GM18907 (cell line): ENCODE data around the gene NFATC3.

Source experiments
- ATAC-seq: cut with Tn5 transposase; IDR thresholded peaks from one replicate; pipeline ENCODE4 v1.9.1; 2021; ENCODE audit warnings: mild to moderate bottlenecking, moderate library complexity; ENCODE audit not compliant: unreplicated experiment

The NFATC3 gene

DNA sequence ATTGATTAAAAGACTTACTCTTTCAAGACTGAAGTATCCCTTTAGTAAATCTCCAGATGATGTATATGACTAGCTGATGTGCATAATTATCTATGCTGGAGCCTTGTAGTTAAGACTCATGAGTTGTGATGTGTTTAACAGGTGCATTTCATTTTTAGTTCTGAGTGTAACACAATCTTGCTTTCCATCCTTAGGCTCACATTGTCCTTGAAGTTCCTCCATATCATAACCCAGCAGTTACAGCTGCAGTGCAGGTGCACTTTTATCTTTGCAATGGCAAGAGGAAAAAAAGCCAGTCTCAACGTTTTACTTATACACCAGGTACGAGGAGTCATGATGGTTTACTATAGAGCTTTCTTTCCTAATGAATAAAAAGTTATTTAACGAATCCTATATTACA, 97.9 kb downstream of the NFATC3 start:
- no peak for ATAC-seq

DNA sequence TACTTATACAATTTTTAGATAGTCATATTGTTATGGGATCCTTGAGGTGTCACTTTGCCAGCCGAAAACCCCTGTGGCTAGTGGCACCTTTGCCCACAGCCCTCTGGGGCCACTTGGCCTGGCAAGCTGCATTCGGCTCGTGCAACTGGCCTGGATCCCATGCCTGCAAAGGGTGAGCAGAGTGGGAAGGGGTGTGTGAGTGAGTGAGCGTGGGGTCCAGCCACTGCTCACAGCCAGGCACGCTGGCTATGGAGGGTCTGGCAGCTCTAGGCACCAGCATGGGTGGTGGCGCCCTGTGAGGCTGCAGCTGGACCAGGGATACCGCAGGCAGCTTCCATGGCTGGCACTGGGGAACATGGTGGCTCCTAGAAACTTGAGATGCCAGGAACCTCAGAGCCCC, 101.7 kb downstream of the NFATC3 start:
- ATAC-seq: no peak

DNA sequence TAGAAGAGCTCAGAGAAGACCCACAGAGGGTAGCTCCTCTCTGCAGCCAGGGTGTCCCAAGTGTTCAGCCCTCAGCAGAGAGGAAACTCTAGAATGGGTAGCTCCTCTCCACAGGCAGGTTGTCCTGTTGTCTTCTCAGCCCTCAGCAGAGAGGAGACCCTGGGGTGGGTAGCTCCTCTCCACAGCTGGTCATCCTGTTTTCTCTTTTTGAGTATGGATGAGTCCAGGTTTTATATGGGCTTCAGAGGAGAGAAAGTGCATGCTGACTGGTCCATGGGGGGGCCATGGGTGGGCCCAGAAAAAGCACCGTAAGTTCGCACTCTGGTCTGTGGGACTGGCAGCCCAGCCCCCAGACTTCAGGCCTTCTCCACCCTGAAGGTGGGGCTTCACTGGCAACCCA, 102.3 kb downstream of the NFATC3 start:
- ATAC-seq: no peak

DNA sequence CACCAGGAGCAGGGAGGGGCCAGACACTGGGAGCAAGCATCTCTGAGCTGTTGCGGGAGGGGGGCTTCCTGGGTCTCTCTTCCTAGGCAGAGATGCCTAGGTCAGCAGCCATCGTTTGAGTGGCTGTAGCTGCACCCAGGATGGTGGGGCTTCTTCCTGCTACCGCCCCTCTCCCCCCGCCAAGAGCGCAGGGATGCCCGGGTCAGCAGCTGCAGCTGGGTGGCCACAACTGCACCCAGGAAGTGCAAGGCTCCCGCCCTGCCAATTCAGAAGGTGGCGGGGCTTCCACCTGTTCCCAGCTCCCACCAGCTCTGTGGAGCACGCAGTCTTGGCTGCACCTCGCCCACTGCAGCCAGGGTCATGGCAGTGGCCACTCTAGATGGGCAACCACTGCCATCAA, 103.0 kb downstream of the NFATC3 start:
- ATAC-seq: no peak

DNA sequence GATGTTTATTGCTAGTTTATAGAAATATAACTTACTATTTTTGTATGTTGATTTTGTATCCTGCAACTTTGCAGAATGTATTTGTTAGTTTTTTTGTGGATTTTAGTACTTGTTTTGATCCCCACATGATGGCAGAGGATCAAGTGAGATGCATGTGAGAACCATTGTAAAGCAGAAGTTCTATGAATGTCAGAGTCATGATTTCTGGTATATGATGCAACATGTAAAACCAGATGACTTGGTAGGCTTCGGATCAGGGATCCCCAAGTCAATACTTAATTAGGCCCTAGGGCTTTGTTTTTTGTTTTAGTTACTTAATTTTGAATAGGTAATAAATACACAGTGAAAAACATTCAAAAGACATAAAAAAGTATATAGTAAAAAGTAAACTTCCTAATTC, 104.9 kb downstream of the NFATC3 start:
- ATAC-seq: no peak

DNA sequence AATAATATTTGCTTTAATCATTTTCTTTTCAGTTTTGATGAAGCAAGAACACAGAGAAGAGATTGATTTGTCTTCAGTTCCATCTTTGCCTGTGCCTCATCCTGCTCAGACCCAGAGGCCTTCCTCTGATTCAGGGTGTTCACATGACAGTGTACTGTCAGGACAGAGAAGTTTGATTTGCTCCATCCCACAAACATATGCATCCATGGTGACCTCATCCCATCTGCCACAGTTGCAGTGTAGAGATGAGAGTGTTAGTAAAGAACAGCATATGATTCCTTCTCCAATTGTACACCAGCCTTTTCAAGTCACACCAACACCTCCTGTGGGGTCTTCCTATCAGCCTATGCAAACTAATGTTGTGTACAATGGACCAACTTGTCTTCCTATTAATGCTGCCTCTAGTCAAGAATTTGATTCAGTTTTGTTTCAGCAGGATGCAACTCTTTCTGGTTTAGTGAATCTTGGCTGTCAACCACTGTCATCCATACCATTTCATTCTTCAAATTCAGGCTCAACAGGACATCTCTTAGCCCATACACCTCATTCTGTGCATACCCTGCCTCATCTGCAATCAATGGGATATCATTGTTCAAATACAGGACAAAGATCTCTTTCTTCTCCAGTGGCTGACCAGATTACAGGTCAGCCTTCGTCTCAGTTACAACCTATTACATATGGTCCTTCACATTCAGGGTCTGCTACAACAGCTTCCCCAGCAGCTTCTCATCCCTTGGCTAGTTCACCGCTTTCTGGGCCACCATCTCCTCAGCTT, 105.8 kb downstream of the NFATC3 start:
- ATAC-seq: no peak

DNA sequence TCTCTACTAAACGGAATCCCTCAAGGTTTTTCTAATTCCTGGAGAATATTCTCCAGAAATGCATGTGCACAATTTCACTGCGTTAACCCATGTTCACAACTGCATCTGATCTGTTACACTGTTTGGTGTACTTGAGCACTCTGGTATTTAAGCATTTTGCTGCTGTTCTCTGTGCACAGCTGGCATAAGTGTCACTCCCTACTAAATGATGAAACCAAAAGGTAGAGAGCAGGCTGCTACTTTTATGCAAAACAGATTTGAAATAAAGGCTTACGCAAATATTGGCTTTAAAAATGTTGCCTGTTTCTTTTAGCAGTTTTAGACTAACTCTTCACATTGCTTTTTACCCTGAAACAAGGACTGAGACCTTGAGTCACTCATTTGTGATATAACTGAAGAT, 109.1 kb downstream of the NFATC3 start:
- ATAC-seq: no peak

DNA sequence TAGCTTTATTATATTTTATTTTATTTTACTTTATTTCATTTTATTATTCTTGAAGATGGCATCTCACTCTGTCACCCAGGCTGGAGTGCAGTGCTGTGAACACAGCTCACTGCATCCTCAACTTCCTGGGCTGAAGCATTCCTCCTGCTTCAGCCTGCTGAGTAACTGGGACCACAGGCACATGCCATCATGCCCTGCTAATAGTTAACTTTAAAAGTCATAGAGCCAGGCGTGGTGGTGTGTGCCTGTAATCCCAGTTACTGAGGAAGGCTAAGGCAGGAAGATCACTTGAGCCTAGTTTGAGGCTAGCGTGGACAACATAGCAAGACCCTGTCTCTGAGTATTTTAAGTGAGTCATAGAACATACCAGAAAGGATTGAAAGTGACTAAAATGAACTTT, 112.1 kb downstream of the NFATC3 start:
- ATAC-seq: no peak

DNA sequence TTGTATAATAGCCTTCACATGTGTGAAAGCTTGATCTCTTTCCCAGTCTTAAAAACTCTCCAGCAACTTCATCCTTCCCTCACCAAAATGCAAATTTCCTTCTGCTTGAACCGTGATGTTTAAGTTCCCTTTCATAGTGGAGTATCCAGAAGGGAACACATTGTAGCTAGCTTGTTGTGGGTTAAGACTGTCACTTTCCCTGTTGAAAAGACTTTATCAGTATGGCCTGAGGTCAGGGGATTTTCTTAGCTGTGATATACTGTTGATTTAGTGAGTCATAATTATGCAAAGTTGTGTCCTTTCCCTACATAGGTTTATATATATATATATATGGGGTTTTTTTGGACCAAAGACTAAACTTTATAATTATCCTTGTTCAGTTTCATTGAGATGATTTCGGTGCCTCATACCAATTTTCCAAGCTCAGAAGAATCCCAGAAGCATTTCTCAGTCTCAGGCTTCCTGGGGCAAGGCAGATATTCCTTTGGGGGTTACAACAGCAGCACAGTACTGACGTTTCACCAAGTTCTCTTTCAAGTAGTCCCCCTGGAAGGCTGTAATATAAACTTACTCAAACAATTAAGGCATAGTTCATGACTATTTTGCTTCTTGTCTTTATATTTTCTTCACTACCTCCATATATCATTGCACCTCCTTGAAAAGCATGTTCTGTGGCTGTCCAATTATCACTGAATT, 115.1 kb downstream of the NFATC3 start:
- ATAC-seq: no peak

DNA sequence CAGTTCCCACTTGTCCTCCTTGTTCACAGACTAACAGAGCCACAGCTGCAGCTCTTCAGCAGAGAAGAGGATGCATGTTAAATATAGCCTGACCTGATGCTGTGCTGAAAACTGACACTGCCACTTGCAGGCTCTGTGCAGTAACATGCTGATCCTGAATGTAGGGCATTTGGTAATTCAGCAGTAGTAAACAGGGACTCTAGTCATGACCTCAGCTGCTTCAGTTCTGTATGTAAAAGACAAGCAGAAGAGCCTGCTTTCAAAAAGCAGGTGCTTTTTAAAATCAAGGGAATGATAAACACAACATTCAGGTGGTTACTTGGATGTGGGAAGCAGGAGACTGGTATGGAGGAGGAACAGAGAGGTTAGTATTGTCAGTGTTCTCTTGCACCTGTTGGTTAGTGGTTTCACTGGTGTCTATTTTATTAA, 116.9 kb downstream of the NFATC3 start:
- no peak for ATAC-seq

DNA sequence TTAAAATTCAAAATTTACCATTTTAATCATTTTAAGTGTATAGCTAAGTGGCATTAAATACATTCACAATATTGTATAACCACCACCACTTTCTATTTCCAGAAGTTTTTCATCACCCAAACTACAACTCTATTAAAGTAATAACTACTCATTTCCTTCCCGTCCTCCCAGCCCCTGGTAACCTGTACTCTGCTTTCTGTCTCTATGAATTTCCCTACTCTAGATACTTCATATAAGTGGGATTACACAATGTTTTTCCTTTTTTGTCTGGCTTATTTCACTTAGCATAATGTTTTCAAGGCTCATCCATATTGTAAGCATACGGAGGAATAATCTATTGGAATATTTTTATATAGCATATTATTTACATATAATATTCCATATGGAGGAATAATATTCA, 121.1 kb downstream of the NFATC3 start:
- no peak for ATAC-seq

DNA sequence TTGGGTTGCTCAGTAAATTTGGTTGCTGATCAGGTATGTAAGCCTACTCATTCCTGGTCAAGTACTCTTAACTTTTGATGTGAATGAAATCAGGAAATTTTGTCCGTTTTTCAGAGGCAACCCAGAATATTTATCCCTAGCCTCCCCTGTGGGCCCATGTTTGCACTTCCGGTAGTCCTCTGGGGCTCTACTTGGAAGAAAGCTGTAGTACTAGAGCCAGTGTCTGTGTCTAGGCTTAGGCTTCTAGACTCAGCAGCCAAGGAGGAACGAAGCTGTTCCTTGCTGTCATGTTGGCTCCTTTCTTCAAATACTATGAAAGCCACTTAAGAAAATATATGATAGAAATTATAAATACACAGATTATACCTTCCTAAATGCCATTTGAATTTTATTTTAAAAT, 129.6 kb downstream of the NFATC3 start:
- ATAC-seq: no peak

DNA sequence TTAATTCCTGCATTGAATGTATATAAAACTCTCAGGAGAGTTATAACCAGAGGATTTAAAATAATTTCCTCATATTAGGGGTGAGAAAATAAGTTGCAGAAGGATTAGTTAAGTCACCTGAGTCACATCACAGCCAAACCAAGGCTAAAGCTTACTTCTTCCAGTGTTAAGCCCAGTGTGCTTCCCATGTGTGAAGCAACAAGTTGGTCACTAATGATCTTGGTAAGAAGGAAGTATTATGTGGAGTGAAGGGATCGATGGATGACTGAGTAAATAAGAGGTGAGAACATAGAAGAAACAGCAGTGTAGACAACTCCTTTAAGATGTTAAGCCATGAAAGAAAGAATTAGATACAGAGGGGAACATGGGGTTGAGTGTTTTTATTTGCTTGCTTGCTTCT, 130.1 kb downstream of the NFATC3 start:
- ATAC-seq: no peak

DNA sequence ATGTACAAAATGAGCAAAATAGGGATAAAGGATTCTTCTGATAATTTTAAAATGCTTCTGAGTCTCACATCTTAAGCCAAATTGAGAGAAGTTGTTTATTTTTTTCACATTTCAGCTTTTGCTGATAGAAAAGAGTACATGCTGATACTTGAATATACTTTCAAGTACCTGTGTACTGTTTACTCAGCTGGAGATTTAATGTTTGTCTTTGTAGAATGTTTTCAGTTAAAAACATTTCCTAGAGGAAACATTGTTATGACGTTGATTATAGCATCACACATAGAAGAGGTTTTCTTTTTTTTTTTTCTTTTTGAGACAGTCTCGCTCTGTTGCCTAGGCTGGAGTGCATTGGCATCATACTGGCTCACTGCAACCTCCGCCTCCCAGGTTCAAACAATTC, 131.1 kb downstream of the NFATC3 start:
- ATAC-seq: no peak

DNA sequence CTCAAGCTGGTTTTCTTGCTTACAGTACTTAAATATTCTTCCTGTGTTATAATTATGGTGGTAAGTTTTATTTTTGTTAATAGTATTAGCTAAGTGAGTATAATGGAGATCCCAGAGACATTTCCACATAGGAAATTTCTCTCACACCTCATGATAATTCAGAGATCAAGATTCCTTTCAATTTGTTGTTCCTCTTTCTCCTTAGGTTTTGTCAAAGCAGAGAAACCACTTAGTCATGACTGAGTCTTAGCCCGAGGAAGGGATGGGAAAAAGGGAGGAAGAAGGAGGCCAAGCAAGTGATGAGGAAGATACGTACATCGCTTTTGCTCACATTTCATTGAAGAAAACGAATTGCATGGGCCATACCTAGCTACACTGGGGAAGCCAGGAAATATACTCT, 132.3 kb downstream of the NFATC3 start:
- ATAC-seq: no peak

DNA sequence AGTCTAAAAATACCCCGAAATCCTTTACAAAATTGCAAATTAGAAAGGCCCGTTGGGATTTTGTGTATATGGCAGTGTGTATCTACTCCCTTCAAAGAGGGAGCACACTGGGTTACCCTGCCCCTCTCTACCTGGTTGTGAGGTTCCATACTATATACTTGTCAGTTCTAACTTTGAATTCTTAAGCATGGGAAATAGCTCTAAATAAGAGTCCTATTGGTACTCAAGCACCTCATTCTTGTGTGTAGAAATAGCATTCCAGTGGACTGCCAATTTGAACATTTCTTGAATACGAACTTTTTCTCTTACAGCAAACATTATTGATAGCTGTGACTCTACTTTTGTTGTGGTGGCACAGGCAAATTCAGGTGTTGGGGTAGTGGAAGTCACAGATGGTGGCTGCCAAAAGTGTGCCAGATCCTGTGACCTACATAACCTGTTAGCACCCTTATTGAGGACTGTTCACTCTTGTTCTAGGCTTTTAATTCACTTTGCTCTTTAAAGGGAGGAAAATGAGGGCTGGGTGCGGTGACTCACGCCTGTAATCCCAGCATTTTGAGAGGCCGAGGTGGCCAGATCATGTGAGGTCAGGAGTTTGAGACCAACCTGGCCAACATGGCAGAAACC, 134.7 kb downstream of the NFATC3 start:
- ATAC-seq: no peak

DNA sequence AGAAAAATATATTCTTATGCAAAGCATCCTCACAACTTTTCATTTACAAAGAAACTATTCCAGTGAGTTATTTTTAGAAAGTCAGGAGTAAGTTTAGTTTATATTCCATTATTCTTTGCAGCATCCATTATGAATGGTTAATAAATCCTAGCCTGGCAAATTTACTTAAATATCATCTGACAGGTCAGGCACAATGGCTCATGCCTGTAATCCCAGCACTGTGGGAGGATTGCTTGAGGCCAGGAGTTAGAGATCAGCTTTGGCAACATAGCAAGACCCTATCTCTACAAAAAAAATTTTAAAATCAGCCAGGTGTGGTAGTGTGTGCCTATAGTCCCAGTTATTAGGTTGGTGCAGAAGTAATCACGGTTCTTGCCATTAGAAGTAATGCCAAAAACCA, 137.9 kb downstream of the NFATC3 start:
- no peak for ATAC-seq

DNA sequence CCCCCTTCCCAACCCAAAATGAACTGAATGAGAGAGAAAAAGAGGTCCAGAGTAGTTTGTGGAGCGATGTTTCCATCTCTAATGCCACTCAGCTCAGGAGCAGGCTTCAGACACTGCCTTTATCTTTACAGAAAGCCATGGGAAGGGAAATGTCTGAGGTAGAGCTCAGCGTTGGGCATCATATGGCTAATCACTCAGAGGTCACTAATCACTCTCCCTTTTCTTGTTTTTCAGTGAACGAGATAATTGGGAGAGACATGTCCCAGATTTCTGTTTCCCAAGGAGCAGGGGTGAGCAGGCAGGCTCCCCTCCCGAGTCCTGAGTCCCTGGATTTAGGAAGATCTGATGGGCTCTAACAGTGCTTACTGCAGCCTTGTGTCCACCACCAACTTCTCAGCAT, 140.9 kb downstream of the NFATC3 start:
- ATAC-seq: no peak

DNA sequence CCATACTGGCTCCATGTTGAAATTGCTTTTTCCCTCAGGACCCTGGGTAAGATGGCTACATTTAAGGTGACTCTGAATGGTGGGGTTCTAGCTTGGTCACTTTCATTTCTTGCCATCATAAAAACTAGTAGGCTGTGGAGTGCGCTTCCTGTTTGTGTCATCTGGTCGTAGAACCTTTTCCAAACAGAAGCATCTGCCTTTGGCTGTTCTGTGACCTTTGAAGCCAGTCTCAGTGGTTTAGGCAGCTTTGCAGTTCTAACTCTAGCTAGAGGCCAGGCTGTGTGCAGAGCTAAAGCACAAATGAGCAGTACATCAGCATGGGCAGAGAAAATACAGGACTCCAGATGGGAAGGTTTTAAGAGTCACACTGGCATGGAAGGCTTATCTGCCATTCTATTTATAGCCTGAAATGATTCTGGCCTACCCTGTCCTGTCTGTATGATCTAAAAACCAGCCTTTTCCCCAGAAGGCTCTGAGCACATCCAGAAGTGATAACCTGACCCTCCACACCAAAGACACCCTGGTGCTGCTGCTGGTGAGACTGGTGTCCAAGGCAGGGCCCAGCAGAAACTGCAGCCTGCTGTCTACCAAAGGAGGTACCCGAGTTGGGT, 142.1 kb downstream of the NFATC3 start:
- ATAC-seq: no peak

DNA sequence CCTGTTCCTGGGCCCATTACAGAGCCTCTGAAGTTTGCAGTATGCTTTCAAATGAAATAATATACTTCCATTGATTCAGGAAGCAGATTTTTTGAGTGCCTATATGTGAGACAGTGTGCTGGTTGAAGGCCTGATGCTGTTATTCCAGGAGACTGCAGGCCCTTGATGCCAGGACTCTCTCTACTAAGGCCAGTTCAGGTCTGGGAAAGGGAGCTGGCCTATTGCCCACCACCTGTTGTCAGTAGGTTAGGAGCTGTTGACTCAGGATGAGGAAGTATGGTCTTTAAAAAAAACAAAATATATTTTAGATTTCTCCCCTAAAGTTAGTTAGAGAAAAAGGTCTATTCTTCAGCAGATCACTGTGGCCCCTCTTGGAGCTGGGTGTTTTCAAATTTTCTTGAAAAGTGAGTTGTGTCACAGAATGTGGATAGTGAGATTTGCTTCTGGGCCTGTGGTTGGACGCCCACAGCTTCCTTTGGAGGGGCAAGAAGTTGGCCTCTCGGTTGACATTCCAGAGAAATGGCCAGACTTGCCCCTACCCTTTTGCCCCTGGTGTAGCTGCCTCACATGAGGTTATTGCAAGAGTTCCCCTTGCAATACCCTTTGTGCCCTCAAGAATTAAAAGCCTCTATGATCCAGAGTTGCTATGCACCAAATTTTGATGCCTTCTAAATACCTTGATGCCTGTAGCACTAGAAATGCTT, 142.8 kb downstream of the NFATC3 start:
- no peak for ATAC-seq

DNA sequence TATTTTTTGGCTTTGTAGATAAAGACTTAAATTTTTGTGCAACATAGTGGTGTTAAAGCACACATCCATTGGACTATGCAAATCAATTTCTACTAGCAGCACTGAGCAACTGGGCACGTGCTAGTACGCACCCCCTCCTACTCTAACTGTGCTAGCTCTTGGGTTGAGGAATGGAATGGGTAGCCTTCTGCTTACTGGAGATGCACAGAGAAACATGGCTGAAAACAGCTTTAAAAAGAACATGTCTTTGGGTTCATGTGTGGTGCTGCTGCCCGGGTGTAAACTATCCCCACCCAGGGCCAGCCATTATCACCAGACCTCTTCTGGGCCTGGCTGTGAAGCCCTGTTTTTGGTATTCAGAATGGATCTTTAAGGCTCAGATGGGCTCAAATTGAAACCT, 143.5 kb downstream of the NFATC3 start:
- no peak for ATAC-seq
